Right atrium auricular region (tissue), 2 donors: Measurements from ENCODE around the gene FAM3B. TPM values are rescaled to one million over a fixed set of nuclear protein-coding genes. Genes with fewer than 3 reads are reported as not detected.

Source experiments
- DNase-seq: peaks from one replicate; pipeline ENCODE4 v3.0.0-alpha.2; 2019; ENCODE audit warnings: low spot score
- H3K27ac ChIP-seq, 2 donors: fragments of 200-600 bp; sonication (generic); 1 replicate in 1 of 2; 2 replicates in 1 of 2; pipeline ENCODE4 v1.5.1; 2016 to 2019
- H3K27me3 ChIP-seq, 2 donors: fragments of 200-600 bp; sonication (generic); one replicate each; pipeline versions ENCODE4 v1.5.1 to v1.6.0; 2017 to 2019
- H3K36me3 ChIP-seq: fragments of 200-600 bp; sonication (generic); one replicate; pipeline ENCODE4 v1.5.1; 2016
- H3K4me1 ChIP-seq, 2 donors: fragments of 200-600 bp; sonication (generic); one replicate each; pipeline versions ENCODE4 v1.5.1 to v1.6.0; 2017 to 2019
- H3K4me3 ChIP-seq, 2 donors: fragments of 200-600 bp; sonication (generic); 1 replicate in 1 of 2; 2 replicates in 1 of 2; pipeline ENCODE4 v1.5.1; 2017 to 2019; ENCODE audit warnings: mild to moderate bottlenecking in 1 of 2, moderate library complexity in 1 of 2
- H3K9me3 ChIP-seq, 2 donors: fragments of 200-600 bp; sonication (generic); one replicate each; pipeline ENCODE4 v1.5.1; 2019
- total RNA-seq, 2 donors: library from RNA; depleted of rRNA; stranded (reverse); fragments of >200 nt; gene quantifications; one replicate each; pipeline ENCODE4 v1.1.0, GENCODE V29; 2016
- TF ChIP-seq, protein P1 (sequence below), 2 donors: fragments of 200-600 bp; sonication (generic); IDR thresholded peaks; one replicate each; pipeline ENCODE4 v1.5.1; 2019; ENCODE audit warnings: antibody characterized with exemption in 2 of 2

Gene FAM3B
- total RNA-seq, 2 donors from 2014 or later = not detected

DNA sequence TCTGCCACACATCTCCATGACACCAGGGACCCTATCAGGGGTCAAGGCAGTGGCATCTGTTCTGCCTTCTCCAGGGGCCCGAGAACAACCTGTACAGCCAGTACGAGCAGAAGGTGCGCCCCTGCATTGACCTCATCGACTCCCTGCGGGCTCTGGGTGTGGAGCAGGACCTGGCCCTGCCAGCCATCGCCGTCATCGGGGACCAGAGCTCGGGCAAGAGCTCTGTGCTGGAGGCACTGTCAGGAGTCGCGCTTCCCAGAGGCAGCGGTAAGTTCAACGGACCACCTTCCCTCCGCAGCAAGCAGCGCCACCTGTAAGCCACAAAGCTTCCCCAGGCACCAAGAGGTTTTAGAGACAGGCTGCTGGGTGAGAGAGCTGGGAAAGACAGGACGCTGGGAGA, 61.1 kb downstream of the FAM3B start:
- no peak for DNase-seq
- H3K27ac ChIP-seq = no peak overlapping the region
- no peaks in the 10 kb centered on the region for H3K27me3 ChIP-seq
- TF ChIP-seq, protein P1, sequence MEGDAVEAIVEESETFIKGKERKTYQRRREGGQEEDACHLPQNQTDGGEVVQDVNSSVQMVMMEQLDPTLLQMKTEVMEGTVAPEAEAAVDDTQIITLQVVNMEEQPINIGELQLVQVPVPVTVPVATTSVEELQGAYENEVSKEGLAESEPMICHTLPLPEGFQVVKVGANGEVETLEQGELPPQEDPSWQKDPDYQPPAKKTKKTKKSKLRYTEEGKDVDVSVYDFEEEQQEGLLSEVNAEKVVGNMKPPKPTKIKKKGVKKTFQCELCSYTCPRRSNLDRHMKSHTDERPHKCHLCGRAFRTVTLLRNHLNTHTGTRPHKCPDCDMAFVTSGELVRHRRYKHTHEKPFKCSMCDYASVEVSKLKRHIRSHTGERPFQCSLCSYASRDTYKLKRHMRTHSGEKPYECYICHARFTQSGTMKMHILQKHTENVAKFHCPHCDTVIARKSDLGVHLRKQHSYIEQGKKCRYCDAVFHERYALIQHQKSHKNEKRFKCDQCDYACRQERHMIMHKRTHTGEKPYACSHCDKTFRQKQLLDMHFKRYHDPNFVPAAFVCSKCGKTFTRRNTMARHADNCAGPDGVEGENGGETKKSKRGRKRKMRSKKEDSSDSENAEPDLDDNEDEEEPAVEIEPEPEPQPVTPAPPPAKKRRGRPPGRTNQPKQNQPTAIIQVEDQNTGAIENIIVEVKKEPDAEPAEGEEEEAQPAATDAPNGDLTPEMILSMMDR (IDR thresholded peaks at IDR 0.05) = no peak
- H3K36me3 ChIP-seq = peaks cover 22% of the 10 kb centered on the region
- no peak overlapping the region for H3K4me3 ChIP-seq
- H3K4me1 ChIP-seq = no peaks in the 10 kb centered on the region
- no peaks in the 10 kb centered on the region for H3K9me3 ChIP-seq

DNA sequence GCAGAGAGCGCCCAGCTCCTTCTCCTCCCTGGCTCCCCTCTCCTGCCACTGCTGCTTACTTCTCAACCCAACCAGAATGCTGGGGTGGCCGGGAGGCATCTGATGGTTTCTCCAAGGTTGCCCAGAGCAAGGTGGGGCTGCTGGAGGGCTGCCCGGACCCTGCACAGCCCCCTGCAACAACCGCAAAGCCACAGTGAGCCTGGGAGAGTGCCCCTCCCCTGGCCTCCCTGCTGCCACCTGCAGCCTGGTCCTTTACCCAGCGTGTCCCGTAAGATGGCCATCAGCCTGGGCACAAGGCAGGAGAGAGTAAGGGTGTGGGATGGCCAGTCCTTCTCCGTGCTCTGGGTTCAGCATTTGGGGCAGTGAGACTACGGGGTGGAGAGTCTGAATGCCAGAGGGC, 62.2 kb downstream of the FAM3B start:
- Histone ChIP-seq H3K9me3 (no peaks in the 10 kb centered on the region), H3K36me3 (peaks cover 22% of the 10 kb centered on the region), H3K4me1 (no peaks in the 10 kb centered on the region), H3K4me3 (no peak overlapping the region), H3K27ac (no peak overlapping the region), H3K27me3 (no peaks in the 10 kb centered on the region)
- DNase-seq = no peak
- TF ChIP-seq, protein P1 (IDR thresholded peaks at IDR 0.05) = no peak

DNA sequence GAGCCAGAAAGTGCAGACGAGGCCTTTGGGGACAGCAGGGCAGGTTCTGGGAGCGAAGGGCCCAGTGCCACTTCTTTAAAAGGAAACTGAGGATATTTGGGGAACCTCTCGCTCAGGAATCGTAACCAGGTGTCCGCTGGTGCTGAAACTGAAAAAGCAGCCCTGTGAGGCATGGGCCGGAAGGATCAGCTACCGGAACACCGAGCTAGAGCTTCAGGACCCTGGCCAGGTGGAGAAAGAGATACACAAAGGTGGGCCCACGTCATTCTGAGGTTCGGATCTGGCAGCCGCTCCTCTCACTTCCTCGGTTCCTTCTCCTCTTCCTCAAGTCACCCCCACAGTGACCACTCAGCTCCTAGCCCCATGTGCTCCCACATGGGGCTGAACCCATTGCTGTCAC, 63.3 kb downstream of the FAM3B start:
- peaks cover 22% of the 10 kb centered on the region for H3K36me3 ChIP-seq

DNA sequence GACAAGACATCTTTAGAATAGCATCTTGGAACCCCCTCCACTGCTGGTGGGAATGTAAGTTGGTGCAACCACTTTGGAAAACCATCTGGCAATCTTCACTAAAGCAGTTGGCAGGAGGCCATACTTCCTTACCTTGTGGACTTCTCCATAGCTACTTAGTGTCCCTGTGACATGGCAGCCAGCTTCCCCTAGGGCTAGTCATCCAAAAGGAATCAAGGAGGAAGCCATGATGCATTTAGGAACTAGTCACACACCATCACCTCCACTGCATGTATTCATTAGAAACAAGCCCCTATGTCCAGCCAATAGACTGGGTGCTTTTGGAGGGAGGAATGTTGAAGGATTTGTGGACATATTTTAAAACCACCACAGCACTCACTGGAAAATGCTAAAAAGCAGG, 65.1 kb downstream of the FAM3B start:
- TF ChIP-seq, protein P1 (IDR thresholded peaks at IDR 0.05) = no peak
- DNase-seq = no peak
- no peaks in the 10 kb centered on the region for H3K27me3 ChIP-seq

More for the DNA sequence above, 63.3 kb downstream of the FAM3B start:
- Histone ChIP-seq H3K4me3 (no peak overlapping the region), H3K4me1 (no peaks in the 10 kb centered on the region), H3K27me3 (no peaks in the 10 kb centered on the region), H3K27ac (no peak overlapping the region), H3K9me3 (no peaks in the 10 kb centered on the region)
- no peak for DNase-seq
- TF ChIP-seq, protein P1 (IDR thresholded peaks at IDR 0.05) = no peak

DNA sequence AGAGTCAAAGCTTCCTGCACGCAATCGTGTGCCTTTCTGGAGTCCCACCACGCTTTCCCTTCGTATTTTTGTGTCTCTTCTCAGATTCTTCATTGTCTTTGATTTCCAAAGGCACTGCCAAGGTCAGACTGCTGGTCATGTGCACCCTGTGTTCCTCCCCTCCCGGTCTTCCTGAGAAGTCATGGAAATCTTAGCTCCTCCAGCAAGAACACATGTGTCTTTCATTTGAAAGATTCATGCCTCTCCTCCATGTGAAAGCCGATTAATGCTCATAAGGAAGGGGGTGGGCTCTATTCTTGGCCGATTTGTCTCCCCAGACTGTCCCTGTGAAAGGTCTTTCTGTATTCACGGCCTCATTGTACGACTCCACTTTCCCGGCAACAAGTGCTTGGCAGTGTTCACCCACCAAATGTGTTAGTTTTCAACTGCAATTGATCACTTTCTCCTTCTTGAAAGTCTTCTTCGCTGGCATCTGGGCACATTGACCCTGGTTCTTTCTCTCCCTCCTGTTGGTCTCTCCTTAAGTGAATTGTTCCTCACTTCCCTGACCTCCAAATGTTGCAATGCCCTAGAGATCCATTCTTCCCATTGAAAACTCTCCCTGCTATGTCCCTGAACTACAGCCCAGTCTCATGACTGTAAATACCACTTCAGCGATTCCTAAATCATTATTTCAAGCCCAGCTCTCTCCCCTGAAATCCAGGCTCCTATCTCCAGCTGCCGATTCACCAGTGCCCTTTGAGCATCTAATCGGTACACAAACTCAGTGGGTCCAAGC, 70.6 kb downstream of the FAM3B start:
- TF ChIP-seq, protein P1 (IDR thresholded peaks at IDR 0.05) = no peak
- Histone ChIP-seq H3K36me3 (peaks cover 8% of the 10 kb centered on the region), H3K9me3 (no peaks in the 10 kb centered on the region), H3K27ac (no peak overlapping the region), H3K4me3 (no peak overlapping the region), H3K27me3 (no peaks in the 10 kb centered on the region), H3K4me1 (no peaks in the 10 kb centered on the region)
- no peak for DNase-seq

More for the DNA sequence above, 65.1 kb downstream of the FAM3B start:
- no peak overlapping the region for H3K4me3 ChIP-seq
- H3K4me1 ChIP-seq = no peaks in the 10 kb centered on the region
- H3K9me3 ChIP-seq = no peaks in the 10 kb centered on the region
- H3K27ac ChIP-seq = no peak overlapping the region
- peaks cover 22% of the 10 kb centered on the region for H3K36me3 ChIP-seq

DNA sequence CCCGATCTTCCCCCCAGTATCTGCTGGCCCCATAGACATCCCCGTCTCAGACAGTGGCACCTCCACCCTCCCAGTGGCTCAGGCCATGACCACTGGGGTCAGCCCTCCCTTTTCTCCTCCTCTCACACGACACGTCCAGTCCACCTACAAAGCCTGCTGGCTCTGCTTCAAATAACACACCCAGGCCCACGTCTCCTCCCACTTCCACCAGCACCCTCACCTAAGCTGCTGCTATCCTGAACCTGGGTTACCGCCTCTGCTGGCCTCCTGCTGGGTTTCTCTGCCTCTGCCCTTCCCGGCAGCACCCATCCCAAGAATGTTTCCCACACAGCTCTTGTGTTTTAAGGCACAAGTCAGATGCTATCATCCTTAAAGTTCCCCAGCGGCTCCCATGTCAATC, 71.2 kb downstream of the FAM3B start:
- Histone ChIP-seq H3K9me3 (no peaks in the 10 kb centered on the region), H3K27ac (no peak overlapping the region), H3K4me1 (no peaks in the 10 kb centered on the region), H3K27me3 (no peaks in the 10 kb centered on the region), H3K36me3 (peaks cover 8% of the 10 kb centered on the region), H3K4me3 (no peak overlapping the region)
- TF ChIP-seq, protein P1 (IDR thresholded peaks at IDR 0.05) = no peak
- DNase-seq = no peak
